ENCODE results near the gene ABCC1.

- TF ChIP-seq, protein P1, sequence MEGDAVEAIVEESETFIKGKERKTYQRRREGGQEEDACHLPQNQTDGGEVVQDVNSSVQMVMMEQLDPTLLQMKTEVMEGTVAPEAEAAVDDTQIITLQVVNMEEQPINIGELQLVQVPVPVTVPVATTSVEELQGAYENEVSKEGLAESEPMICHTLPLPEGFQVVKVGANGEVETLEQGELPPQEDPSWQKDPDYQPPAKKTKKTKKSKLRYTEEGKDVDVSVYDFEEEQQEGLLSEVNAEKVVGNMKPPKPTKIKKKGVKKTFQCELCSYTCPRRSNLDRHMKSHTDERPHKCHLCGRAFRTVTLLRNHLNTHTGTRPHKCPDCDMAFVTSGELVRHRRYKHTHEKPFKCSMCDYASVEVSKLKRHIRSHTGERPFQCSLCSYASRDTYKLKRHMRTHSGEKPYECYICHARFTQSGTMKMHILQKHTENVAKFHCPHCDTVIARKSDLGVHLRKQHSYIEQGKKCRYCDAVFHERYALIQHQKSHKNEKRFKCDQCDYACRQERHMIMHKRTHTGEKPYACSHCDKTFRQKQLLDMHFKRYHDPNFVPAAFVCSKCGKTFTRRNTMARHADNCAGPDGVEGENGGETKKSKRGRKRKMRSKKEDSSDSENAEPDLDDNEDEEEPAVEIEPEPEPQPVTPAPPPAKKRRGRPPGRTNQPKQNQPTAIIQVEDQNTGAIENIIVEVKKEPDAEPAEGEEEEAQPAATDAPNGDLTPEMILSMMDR (IDR thresholded peaks at IDR 0.05; ENCODE audit: low read depth, low read length) = no peak
- TF ChIP-seq POLR2A (IDR thresholded peaks at IDR 0.05; ENCODE audit: extremely low read depth, insufficient read length) = no peak
- TF ChIP-seq, protein P2, sequence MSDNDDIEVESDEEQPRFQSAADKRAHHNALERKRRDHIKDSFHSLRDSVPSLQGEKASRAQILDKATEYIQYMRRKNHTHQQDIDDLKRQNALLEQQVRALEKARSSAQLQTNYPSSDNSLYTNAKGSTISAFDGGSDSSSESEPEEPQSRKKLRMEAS (IDR thresholded peaks at IDR 0.05; ENCODE audit: low read depth, low read length) = no peak
These were observed 235.2 kb downstream of the ABCC1 start for GRCh38 chr16:16184594-16184993.
